DMS53 (cell line): ENCODE data around the gene AGBL4.

Source experiments
- DNase-seq: peaks from one replicate; lab custom pipeline; 2025; lab: John Stamatoyannopoulos, UW

The AGBL4 gene

GRCh38 chr1:48645883-48646282 lies 1377.9 kb downstream of the AGBL4 start:
- DNase-seq = no peak

GRCh38 chr1:48644905-48645605 lies 1378.7 kb downstream of the AGBL4 start:
- peak; percentile 19 for DNase-seq

GRCh38 chr1:48644190-48644900 lies 1379.4 kb downstream of the AGBL4 start:
- DNase-seq = no peak

GRCh38 chr1:48643193-48643592 lies 1380.6 kb downstream of the AGBL4 start:
- no peak for DNase-seq

- no peak for DNase-seq
These were observed 1382.8 kb downstream of the AGBL4 start for GRCh38 chr1:48640836-48641492.

GRCh38 chr1:48629867-48630266 lies 1393.9 kb downstream of the AGBL4 start:
- no peak for DNase-seq

- DNase-seq = no peak
These were observed 1396.3 kb downstream of the AGBL4 start for GRCh38 chr1:48627486-48627885.

GRCh38 chr1:48619539-48619938 lies 1404.2 kb downstream of the AGBL4 start:
- DNase-seq = no peak

GRCh38 chr1:48617252-48617651 lies 1406.5 kb downstream of the AGBL4 start:
- no peak for DNase-seq

- no peak for DNase-seq
These were observed 1407.0 kb downstream of the AGBL4 start for GRCh38 chr1:48616710-48617109.

- DNase-seq = no peak
These were observed 1411.9 kb downstream of the AGBL4 start for GRCh38 chr1:48611841-48612240.

GRCh38 chr1:48610628-48611542 lies 1412.9 kb downstream of the AGBL4 start:
- no peak for DNase-seq

- no peak for DNase-seq
These were observed 1414.9 kb downstream of the AGBL4 start for GRCh38 chr1:48608882-48609281.

- no peak for DNase-seq
These were observed 1420.5 kb downstream of the AGBL4 start for GRCh38 chr1:48603222-48603621.

GRCh38 chr1:48602349-48602748 lies 1421.4 kb downstream of the AGBL4 start:
- DNase-seq = no peak

- no peak for DNase-seq
These were observed 1423.6 kb downstream of the AGBL4 start for GRCh38 chr1:48600182-48600581.

GRCh38 chr1:48597663-48598062 lies 1426.1 kb downstream of the AGBL4 start:
- no peak for DNase-seq

GRCh38 chr1:48596046-48596445 lies 1427.7 kb downstream of the AGBL4 start:
- DNase-seq = no peak

- DNase-seq = no peak
These were observed 1428.1 kb downstream of the AGBL4 start for GRCh38 chr1:48595613-48596012.

GRCh38 chr1:48592330-48592729 lies 1431.4 kb downstream of the AGBL4 start:
- DNase-seq = no peak

GRCh38 chr1:48591181-48591580 lies 1432.6 kb downstream of the AGBL4 start:
- no peak for DNase-seq

GRCh38 chr1:48588061-48588460 lies 1435.7 kb downstream of the AGBL4 start:
- no peak for DNase-seq
